GM23338 (cell line): ENCODE data around the gene TCF12. TPM values are rescaled to one million over a fixed set of nuclear protein-coding genes. Genes with fewer than 3 reads are reported as not detected.

Experiments used
- ATAC-seq: fragments of 200-7000 bp; cut with Tn5 transposase; 3 replicates; pipeline ENCODE4 v1.9.1; 2020
- DNase-seq: peaks from one replicate; pipeline ENCODE4 v3.0.0-alpha.2; 2015; ENCODE audit warnings: low spot score
- H2AFZ ChIP-seq: fragments of 200-600 bp; sonication (generic); 2 replicates; pipeline ENCODE4 v1.8.0; 2016; ENCODE audit warnings: antibody characterized with exemption, mild to moderate bottlenecking, moderate library complexity
- H3F3A ChIP-seq: fragments of 200-600 bp; sonication (generic); replicated peaks from 2 replicates; pipeline ENCODE4 v1.8.0; 2017; ENCODE audit warnings: antibody characterized with exemption, mixed run types, low read depth
- H3K27ac ChIP-seq: fragments of 200-600 bp; sonication (generic); 2 replicates; pipeline ENCODE4 v1.6.1; 2016; ENCODE audit warnings: low read depth
- H3K27me3 ChIP-seq: fragments of 200-600 bp; sonication (generic); 2 replicates; pipeline ENCODE4 v1.8.0; 2016; ENCODE audit warnings: mild to moderate bottlenecking, mixed run types, moderate library complexity; ENCODE audit not compliant: insufficient read depth
- H3K36me3 ChIP-seq: fragments of 200-600 bp; sonication (generic); 2 replicates; pipeline ENCODE4 v1.8.0; 2016; ENCODE audit warnings: mild to moderate bottlenecking; ENCODE audit not compliant: insufficient read depth
- H3K4me1 ChIP-seq: fragments of 200-600 bp; sonication (generic); 2 replicates; pipeline ENCODE4 v1.8.0; 2016; ENCODE audit warnings: mild to moderate bottlenecking, moderate library complexity; ENCODE audit not compliant: insufficient read depth
- H3K4me2 ChIP-seq: fragments of 200-600 bp; sonication (generic); 2 replicates; pipeline ENCODE4 v1.7.1; 2017; ENCODE audit warnings: mixed run types
- H3K4me3 ChIP-seq: fragments of 200-600 bp; sonication (generic); 2 replicates; pipeline ENCODE4 v1.6.1; 2016; ENCODE audit warnings: mixed run types
- H3K79me2 ChIP-seq: fragments of 200-600 bp; sonication (generic); replicated peaks from 2 replicates; pipeline ENCODE4 v1.8.0; 2017; ENCODE audit warnings: mild to moderate bottlenecking; ENCODE audit not compliant: insufficient read depth
- H3K9me2 ChIP-seq: fragments of 200-600 bp; sonication (generic); 2 replicates; pipeline ENCODE4 v1.8.0; 2017; ENCODE audit not compliant: insufficient read depth
- H4K20me1 ChIP-seq: fragments of 200-600 bp; sonication (generic); replicated peaks from 2 replicates; pipeline ENCODE4 v1.8.0; 2017; ENCODE audit warnings: mild to moderate bottlenecking; ENCODE audit not compliant: insufficient read depth
- H3K27ac Mint-ChIP-seq: 2 replicates; pipeline ENCODE4 v1.8.0; 2020; ENCODE audit warnings: inconsistent platforms, mild to moderate bottlenecking, moderate library complexity, mixed read lengths
- H3K27me3 Mint-ChIP-seq: 3 replicates; pipeline ENCODE4 v1.8.0; 2022; ENCODE audit warnings: low read depth, mild to moderate bottlenecking, moderate library complexity, mixed read lengths, inconsistent platforms; ENCODE audit not compliant: insufficient read depth, poor library complexity
- H3K36me3 Mint-ChIP-seq: 3 replicates; pipeline ENCODE4 v1.8.0; 2021; ENCODE audit warnings: low read depth, mild to moderate bottlenecking, inconsistent platforms, moderate library complexity, mixed read lengths
- H3K4me1 Mint-ChIP-seq: 3 replicates; pipeline ENCODE4 v1.8.0; 2020; ENCODE audit warnings: mild to moderate bottlenecking, inconsistent platforms, mixed read lengths
- H3K4me3 Mint-ChIP-seq: 3 replicates; pipeline ENCODE4 v1.8.0; 2021; ENCODE audit warnings: moderate library complexity, mild to moderate bottlenecking, inconsistent platforms, mixed read lengths
- H3K9me3 Mint-ChIP-seq: 3 replicates; pipeline ENCODE4 v1.8.0; 2020; ENCODE audit warnings: moderate library complexity, mild to moderate bottlenecking, inconsistent platforms, mixed read lengths
- CTCF ChIP-seq, 2 experiments: fragments of 200-600 bp in 1 of 2; sonication (generic) in 1 of 2; conservative IDR thresholded peaks; 2 replicates each; pipeline versions ENCODE4 v1.5.1 to v1.6.1; 2016 to 2017; ENCODE audit warnings: antibody characterized with exemption in 2 of 2, low read depth in 2 of 2, mild to moderate bottlenecking in 2 of 2, moderate library complexity in 1 of 2
- ETS1 ChIP-seq: IDR thresholded peaks from 2 replicates; pipeline ENCODE4 v1.6.1; 2016; ENCODE audit warnings: antibody characterized with exemption
- EZH2 ChIP-seq: fragments of 200-600 bp; sonication (generic); IDR thresholded peaks from one replicate; pipeline ENCODE4 v1.8.0; 2017; ENCODE audit warnings: antibody characterized with exemption, mild to moderate bottlenecking, low read depth; ENCODE audit not compliant: unreplicated experiment
- EZH2phosphoT487 ChIP-seq: fragments of 200-600 bp; sonication (generic); IDR thresholded peaks from one replicate; pipeline ENCODE4 v1.8.1; 2018; ENCODE audit warnings: antibody characterized with exemption; ENCODE audit not compliant: unreplicated experiment
- JUNB ChIP-seq: IDR thresholded peaks from one replicate; pipeline ENCODE4 v1.6.1; 2016; ENCODE audit warnings: antibody characterized with exemption; ENCODE audit not compliant: unreplicated experiment
- POLR2AphosphoS5 ChIP-seq: IDR thresholded peaks from 2 replicates; pipeline ENCODE4 v1.6.1; 2016; ENCODE audit warnings: antibody characterized with exemption, low read depth
- ZNF331 ChIP-seq: fragments of 250-450 bp; sonication (Bioruptor Pico); IDR thresholded peaks from 2 replicates; pipeline ENCODE4 v1.5.0; 2020; ENCODE audit warnings: low read depth, mild to moderate bottlenecking, moderate library complexity
- ZNF462 ChIP-seq: fragments of 250-450 bp; sonication (Bioruptor Pico); IDR thresholded peaks from 2 replicates; pipeline ENCODE4 v1.5.0; 2020; ENCODE audit warnings: mild to moderate bottlenecking, moderate library complexity
- polyA plus RNA-seq: library from polyadenylated mRNA; unstranded; fragments of >200 nt; fragmentation: Nextera tagmentation; extraction: Ambion mirVana; gene quantifications from 2 replicates; pipeline ENCODE4 v1.2.1, GENCODE V29; 2016
- total RNA-seq: library from RNA; depleted of rRNA; stranded (reverse); fragments of >200 nt; shearing (Covaris generic); gene quantifications from 2 replicates; pipeline ENCODE4 v1.2.3, GENCODE V29; 2014

TCF12 gene
- total and polyA plus RNA-seq, 2 experiments from 2014 or later = 27.6 to 104 TPM

GRCh38 chr15:57196865-57197264, 278.4 kb downstream of the TCF12 start:
- H3F3A ChIP-seq = peaks cover 3% of the 10 kb centered on the region; the same call in 1 of the 2 replicates
- H3K36me3 Mint-ChIP-seq = peaks cover 15% of the 10 kb centered on the region; the same call in 2 of the 3 replicates

More at GRCh38 chr15:57196865-57197264, 278.4 kb downstream of the TCF12 start:
- no peak for DNase-seq
- Histone ChIP-seq H3K4me3 (no peak overlapping the region), H3K36me3 (no peaks in the 10 kb centered on the region), H3K4me1 (peaks cover 41% of the 10 kb centered on the region), H4K20me1 (no peaks in the 10 kb centered on the region), H2AFZ (no peak overlapping the region), H3K27ac (no peak overlapping the region), H3K9me2 (no peaks in the 10 kb centered on the region), H3K4me2 (no peak overlapping the region), H3K79me2 (peaks cover 15% of the 10 kb centered on the region), H3K27me3 (no peaks in the 10 kb centered on the region)
- no peak overlapping the region for H3K4me3 Mint-ChIP-seq
- no peak for ATAC-seq
- H3K27me3 Mint-ChIP-seq = peaks cover 3% of the 10 kb centered on the region
- TF ChIP-seq ETS1 = no peak
- no peak for TF ChIP-seq CTCF (conservative IDR thresholded peaks at IDR 0.05; ENCODE audit: low read depth in 2 of 2)
- no peak for TF ChIP-seq EZH2phosphoT487
- TF ChIP-seq ZNF462 (CRISPR knock-in tag) = no peak
- no peak for TF ChIP-seq POLR2AphosphoS5
- TF ChIP-seq JUNB = no peak
- TF ChIP-seq ZNF331 (CRISPR knock-in tag) = no peak
- no peak for TF ChIP-seq EZH2
- no peak overlapping the region for H3K27ac Mint-ChIP-seq
- no peaks in the 10 kb centered on the region for H3K9me3 Mint-ChIP-seq
- peaks cover 52% of the 10 kb centered on the region for H3K4me1 Mint-ChIP-seq
